Breast epithelium (tissue), 4 donors: ENCODE results near the gene DPP3. TPM values are rescaled to one million over a fixed set of nuclear protein-coding genes. Genes with fewer than 3 reads are reported as not detected.

Experiments
- DNase-seq, 2 donors: peaks; one replicate each; pipeline ENCODE4 v3.0.0-alpha.2; 2019; ENCODE audit warnings: low spot score in 2 of 2
- H3K27ac ChIP-seq, 2 donors: fragments of 200-600 bp; sonication (generic) in 1 of 2; one replicate each; pipeline ENCODE4 v1.5.1; 2016 to 2019; ENCODE audit warnings: mild to moderate bottlenecking in 1 of 2
- H3K27me3 ChIP-seq, 2 donors: fragments of 200-600 bp; sonication (generic) in 1 of 2; one replicate each; pipeline versions ENCODE4 v1.5.1 to v1.6.0; 2017 to 2019; ENCODE audit warnings: control low read depth in 1 of 2, mild to moderate bottlenecking in 1 of 2
- H3K36me3 ChIP-seq: fragments of 200-600 bp; one replicate; pipeline ENCODE4 v1.5.1; 2019
- H3K4me1 ChIP-seq, 2 donors: fragments of 200-600 bp; sonication (generic); one replicate each; pipeline ENCODE4 v1.5.1; 2016 to 2019; ENCODE audit warnings: control low read depth in 1 of 2
- H3K4me3 ChIP-seq, 3 donors: fragments of 200-600 bp; sonication (generic); 1 replicate in 2 of 3; 2 replicates in 1 of 3; pipeline ENCODE4 v1.5.1; 2016 to 2019; ENCODE audit warnings: mild to moderate bottlenecking in 3 of 3, moderate library complexity in 2 of 3
- H3K9me3 ChIP-seq, 2 donors: fragments of 200-600 bp; sonication (generic) in 1 of 2; one replicate each; pipeline ENCODE4 v1.5.1; 2016 to 2019; ENCODE audit warnings: control low read depth in 1 of 2
- POLR2A ChIP-seq: fragments of 450-650 bp; IDR thresholded peaks from one replicate; pipeline ENCODE4 v1.6.1; 2016; ENCODE audit warnings: antibody characterized with exemption, mild to moderate bottlenecking, moderate library complexity
- POLR2AphosphoS5 ChIP-seq, 3 donors: sonication (generic); formaldehyde crosslinking; IDR thresholded peaks; one replicate each; pipeline ENCODE4 v1.6.1; 2017; ENCODE audit warnings: antibody characterized with exemption in 3 of 3
- intact Hi-C: fragments of 100-400 bp; cut with DNase I; formaldehyde crosslinking; loops from one replicate; pipeline ENCODE4 v1.15.1; 2023; ENCODE audit warnings: low total_unique reads
- total RNA-seq, 3 donors: library from RNA; depleted of rRNA; stranded (reverse); fragments of >200 nt; gene quantifications; one replicate each; pipeline ENCODE4 v1.1.0, GENCODE V29; 2016
- TF ChIP-seq, protein P1 (sequence below), 3 donors: fragments of 450-650 bp; IDR thresholded peaks; one replicate each; pipeline ENCODE4 v1.5.1; 2016 to 2017; ENCODE audit warnings: antibody characterized with exemption in 3 of 3, mild to moderate bottlenecking in 3 of 3, moderate library complexity in 3 of 3

The DPP3 gene
- total RNA-seq, 3 donors from 2014 or later = 16.5 to 24.3 (median 16.7) TPM

DNA sequence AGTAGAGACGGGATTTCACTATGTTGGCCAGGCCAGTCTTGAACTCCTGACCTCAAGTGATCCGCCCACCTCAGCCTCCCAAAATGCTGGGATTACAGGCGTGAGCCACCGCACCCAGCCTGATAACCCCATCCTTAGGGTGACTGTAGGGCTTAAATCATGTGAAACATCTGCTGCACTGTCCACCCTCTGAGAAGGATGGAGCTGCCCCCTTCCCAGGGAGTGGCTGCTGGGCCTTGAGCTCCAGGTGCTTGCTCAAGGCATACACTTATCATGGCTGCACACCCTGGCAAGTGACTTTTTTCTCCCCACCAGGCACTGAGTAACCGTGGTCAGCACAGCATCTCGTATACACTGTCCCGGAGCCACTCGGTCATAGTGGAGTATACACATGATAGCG is 8.2 kb upstream of the DPP3 start:
- TF ChIP-seq, protein P1, sequence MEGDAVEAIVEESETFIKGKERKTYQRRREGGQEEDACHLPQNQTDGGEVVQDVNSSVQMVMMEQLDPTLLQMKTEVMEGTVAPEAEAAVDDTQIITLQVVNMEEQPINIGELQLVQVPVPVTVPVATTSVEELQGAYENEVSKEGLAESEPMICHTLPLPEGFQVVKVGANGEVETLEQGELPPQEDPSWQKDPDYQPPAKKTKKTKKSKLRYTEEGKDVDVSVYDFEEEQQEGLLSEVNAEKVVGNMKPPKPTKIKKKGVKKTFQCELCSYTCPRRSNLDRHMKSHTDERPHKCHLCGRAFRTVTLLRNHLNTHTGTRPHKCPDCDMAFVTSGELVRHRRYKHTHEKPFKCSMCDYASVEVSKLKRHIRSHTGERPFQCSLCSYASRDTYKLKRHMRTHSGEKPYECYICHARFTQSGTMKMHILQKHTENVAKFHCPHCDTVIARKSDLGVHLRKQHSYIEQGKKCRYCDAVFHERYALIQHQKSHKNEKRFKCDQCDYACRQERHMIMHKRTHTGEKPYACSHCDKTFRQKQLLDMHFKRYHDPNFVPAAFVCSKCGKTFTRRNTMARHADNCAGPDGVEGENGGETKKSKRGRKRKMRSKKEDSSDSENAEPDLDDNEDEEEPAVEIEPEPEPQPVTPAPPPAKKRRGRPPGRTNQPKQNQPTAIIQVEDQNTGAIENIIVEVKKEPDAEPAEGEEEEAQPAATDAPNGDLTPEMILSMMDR (IDR thresholded peaks at IDR 0.05) = no peak
- TF ChIP-seq POLR2AphosphoS5 (IDR thresholded peaks at IDR 0.05) (no peak), POLR2A (no peak)
- H3K4me1 ChIP-seq = peaks cover 0 to 4% of the 10 kb centered on the region in 2 donors
- DNase-seq = no peak
- H3K9me3 ChIP-seq = no peaks in the 10 kb centered on the region
- intact Hi-C loops = no loop called here
- no peaks in the 10 kb centered on the region for H3K36me3 ChIP-seq
- no peaks in the 10 kb centered on the region for H3K27me3 ChIP-seq
- no peak overlapping the region for H3K27ac ChIP-seq
- H3K4me3 ChIP-seq = no peak overlapping the region

DNA sequence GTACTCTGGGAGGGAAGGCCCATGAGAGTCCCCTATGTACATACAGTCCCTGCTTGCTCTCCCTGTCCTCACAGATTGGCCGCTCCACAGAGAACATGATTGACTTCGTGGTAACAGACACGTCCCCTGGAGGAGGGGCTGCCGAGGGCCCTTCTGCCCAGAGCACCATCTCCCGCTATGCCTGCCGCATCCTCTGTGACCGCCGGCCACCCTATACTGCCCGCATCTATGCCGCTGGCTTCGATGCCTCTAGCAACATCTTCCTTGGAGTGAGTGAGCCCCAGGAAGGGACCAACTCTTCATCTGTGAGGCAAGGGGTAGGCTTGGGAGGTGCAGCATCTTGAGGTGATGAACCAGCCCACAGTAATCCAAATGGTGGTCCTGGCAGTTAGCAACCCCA is 7.1 kb upstream of the DPP3 start:
- Histone ChIP-seq H3K36me3 (no peaks in the 10 kb centered on the region), H3K4me3 (no peak overlapping the region), H3K27ac (no peak overlapping the region), H3K9me3 (no peaks in the 10 kb centered on the region), H3K4me1 (no peaks in the 10 kb centered on the region), H3K27me3 (no peaks in the 10 kb centered on the region)
- no peak for TF ChIP-seq POLR2A
- TF ChIP-seq POLR2AphosphoS5 (IDR thresholded peaks at IDR 0.05) = no peak
- TF ChIP-seq, protein P1 (IDR thresholded peaks at IDR 0.05) = no peak
- no peak for DNase-seq
- intact Hi-C loops = no loop called here

DNA sequence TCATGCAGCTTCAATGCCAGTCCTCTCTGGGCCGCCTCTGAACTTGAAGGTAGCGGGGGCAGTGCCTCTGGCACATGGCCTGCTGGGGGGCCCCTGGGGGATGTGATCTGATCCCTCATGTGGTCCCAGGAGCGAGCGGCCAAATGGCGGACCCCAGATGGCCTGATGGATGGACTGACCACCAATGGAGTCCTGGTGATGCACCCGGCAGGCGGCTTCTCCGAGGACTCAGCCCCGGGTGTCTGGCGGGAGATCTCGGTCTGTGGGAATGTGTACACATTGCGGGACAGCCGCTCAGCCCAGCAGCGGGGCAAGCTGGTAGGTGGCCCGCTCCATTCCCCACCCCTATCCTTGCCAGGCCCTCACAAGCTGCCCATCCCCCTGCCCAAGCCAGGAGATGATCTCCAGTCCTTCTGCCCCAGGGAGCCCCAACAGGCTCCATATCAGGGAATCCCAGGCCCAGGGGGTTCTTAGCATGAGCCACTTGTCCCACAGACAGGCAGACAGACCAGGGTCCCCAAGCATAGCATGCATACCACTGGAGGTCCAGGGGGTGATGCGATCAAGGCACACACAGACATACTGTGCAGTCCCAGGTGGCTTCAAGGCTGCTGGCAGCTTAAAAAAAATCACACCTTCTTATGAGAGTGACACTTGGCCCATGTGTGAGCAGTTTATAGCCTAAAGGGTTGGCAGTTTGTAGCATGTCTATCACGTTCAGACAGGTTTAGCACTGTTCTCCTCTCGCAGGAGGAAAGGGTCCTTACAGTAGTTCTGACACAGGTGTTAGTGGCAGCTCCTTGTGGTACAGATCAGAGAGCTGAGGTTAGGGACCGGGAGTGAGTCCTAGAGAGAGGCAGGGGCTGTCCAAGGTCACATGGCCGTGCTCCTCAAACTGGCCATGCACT is 6.4 kb upstream of the DPP3 start:
- no peak for TF ChIP-seq POLR2A

DNA sequence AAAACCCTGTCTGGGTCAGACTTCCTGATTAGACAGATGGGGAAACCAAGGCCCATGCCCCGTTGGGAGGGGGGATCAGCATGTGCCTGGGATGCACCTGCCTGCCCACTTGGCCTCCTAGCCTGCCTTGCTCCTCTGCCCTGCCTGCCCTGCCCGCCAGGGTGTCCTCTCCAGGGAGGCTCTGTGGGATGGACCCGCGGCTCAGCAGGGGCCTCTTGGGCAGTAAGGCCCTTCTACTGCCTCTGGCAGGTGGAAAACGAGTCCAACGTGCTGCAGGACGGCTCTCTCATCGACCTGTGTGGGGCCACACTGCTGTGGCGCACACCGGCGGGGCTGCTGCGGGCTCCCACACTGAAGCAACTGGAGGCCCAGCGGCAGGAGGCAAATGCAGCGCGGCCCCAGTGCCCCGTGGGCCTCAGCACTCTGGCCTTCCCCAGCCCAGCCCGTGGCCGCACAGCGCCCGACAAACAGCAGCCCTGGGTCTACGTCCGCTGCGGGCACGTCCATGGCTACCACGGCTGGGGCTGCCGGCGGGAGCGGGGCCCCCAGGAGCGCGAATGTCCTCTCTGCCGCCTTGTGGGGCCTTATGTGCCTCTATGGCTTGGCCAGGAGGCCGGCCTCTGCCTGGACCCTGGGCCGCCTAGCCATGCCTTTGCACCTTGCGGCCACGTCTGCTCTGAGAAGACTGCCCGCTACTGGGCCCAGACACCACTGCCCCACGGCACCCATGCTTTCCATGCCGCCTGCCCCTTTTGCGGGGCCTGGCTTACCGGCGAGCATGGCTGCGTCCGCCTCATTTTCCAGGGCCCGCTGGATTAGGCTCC is 4.7 kb upstream of the DPP3 start:
- no peaks in the 10 kb centered on the region for H3K36me3 ChIP-seq
- no peak for DNase-seq

More for the DNA sequence above, 6.4 kb upstream of the DPP3 start:
- no peak for DNase-seq
- intact Hi-C loops = no loop called here
- H3K9me3 ChIP-seq = no peaks in the 10 kb centered on the region
- no peaks in the 10 kb centered on the region for H3K36me3 ChIP-seq
- no peaks in the 10 kb centered on the region for H3K27me3 ChIP-seq
- no peak overlapping the region for H3K27ac ChIP-seq
- no peak overlapping the region for H3K4me3 ChIP-seq
- H3K4me1 ChIP-seq = no peaks in the 10 kb centered on the region

DNA sequence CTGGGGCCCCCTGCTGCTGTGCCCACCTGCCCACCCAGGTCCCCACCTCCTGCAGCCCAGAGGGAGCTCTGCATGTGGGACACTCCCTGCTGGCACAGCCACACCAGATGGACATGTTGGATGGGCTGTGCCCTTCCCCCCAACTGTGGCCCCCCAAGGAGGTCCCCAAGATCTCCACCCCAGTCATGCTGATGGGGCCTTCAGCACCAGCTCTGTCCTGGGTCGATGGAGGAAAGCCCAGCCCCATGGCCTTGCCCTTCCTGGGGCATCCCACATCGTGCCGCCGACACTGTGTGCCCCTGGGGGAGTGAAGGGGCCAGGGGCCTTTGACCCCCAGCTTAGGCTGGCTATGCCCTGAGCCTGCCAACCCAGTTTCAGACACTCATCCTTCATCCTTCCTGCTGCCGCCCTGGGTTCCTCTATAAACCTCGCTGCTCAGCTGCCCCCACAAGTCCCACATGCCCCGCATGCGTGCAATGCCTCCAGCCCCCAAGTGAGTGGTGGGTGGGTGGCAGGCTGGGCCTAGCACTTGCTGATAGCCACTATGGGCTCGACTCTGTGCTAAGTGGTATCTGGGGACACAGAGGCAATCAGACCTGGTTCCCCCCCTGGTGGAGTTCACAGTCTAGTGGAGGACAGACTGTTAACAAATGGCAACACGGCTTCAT is 3.9 kb upstream of the DPP3 start:
- Histone ChIP-seq H3K27ac (no peak overlapping the region), H3K4me3 (no peak overlapping the region), H3K36me3 (no peaks in the 10 kb centered on the region), H3K4me1 (no peaks in the 10 kb centered on the region), H3K27me3 (no peaks in the 10 kb centered on the region), H3K9me3 (no peaks in the 10 kb centered on the region)
- DNase-seq = no peak
- TF ChIP-seq POLR2A = no peak
- no peak for TF ChIP-seq POLR2AphosphoS5 (IDR thresholded peaks at IDR 0.05)
- TF ChIP-seq, protein P1 (IDR thresholded peaks at IDR 0.05) = no peak
- intact Hi-C loops = no loop called here

More for the DNA sequence above, 4.7 kb upstream of the DPP3 start:
- Histone ChIP-seq H3K27me3 (no peaks in the 10 kb centered on the region), H3K9me3 (no peaks in the 10 kb centered on the region), H3K4me1 (no peaks in the 10 kb centered on the region), H3K4me3 (no peak overlapping the region), H3K27ac (no peak overlapping the region)
- TF ChIP-seq POLR2AphosphoS5 (IDR thresholded peaks at IDR 0.05) (no peak), POLR2A (no peak)
- TF ChIP-seq, protein P1 (IDR thresholded peaks at IDR 0.05) = no peak
- intact Hi-C loops = no loop called here
